Stimulated activated CD8-positive, alpha-beta memory T cell treated with anti-CD3 and anti-CD28 coated beads, Interleukin-12 subunit alpha, Interleukin-12 subunit beta, amount 100 ng/mL, for 4 hours (primary cell): ENCODE measurements around the gene PPIF.

Experiments used
- DNase-seq: peaks from one replicate; pipeline ENCODE4 v3.0.0-alpha.2; 2020; ENCODE audit warnings: low read depth

The PPIF gene

GRCh38 chr10:79403441-79404230 lies 56.4 kb downstream of the PPIF start:
- DNase-seq: no peak

GRCh38 chr10:79404231-79404609 lies 57.0 kb downstream of the PPIF start:
- DNase-seq: no peak

- no peak for DNase-seq
These were observed 57.4 kb downstream of the PPIF start for GRCh38 chr10:79404690-79405131.
